ENCODE results near the gene MOB1B. TPM values are rescaled to one million over a fixed set of nuclear protein-coding genes. Genes with fewer than 3 reads are reported as not detected.
A peak's percentile ranks its signal among the peaks of the same experiment; 100 is the strongest.

MOB1B gene
- total RNA-seq, 2 experiments from 2014 or later, result 14.4 to 16.2 TPM

GRCh38 chr4:70915874-70916559 is 13.8 kb downstream of the MOB1B start:
- Mint-ChIP-seq H3K9me3 (peaks cover 11% of the 10 kb centered on the region), H3K27me3 (ENCODE audit: low read depth) (no peaks in the 10 kb centered on the region), H3K36me3 (ENCODE audit: low read depth) (peaks cover 15% of the 10 kb centered on the region), H3K4me3 (no peak overlapping the region), H3K4me1 (ENCODE audit: low read depth) (peaks cover 8% of the 10 kb centered on the region), H3K27ac (no peak overlapping the region)
- DNase-seq, result no peak
- intact Hi-C loops (cut with micrococcal nuclease), result no loop called here
- CTCF ChIA-PET, result interaction anchor here (0.6 to 2.4 kb wide), 3 partner anchors 12 to 167 kb away, joined by 3 to 7 read pairs (median 4); partner anchors contain the start of gene MOB1B

- Mint-ChIP-seq H3K27ac (no peak overlapping the region), H3K27me3 (ENCODE audit: low read depth) (no peaks in the 10 kb centered on the region), H3K4me3 (no peak overlapping the region), H3K9me3 (peaks cover 11% of the 10 kb centered on the region), H3K4me1 (ENCODE audit: low read depth) (peaks cover 2% of the 10 kb centered on the region), H3K36me3 (ENCODE audit: low read depth) (peaks cover 8% of the 10 kb centered on the region)
- intact Hi-C loops (cut with micrococcal nuclease), result no loop called here
- no peak for DNase-seq
- CTCF ChIA-PET, result no interaction called here
Measured at GRCh38 chr4:70920592-70920991, 18.4 kb downstream of the MOB1B start.

- Mint-ChIP-seq H3K27me3 (ENCODE audit: low read depth) (no peaks in the 10 kb centered on the region), H3K9me3 (peaks cover 5% of the 10 kb centered on the region), H3K36me3 (ENCODE audit: low read depth) (peaks cover 5% of the 10 kb centered on the region), H3K27ac (no peak overlapping the region), H3K4me3 (no peak overlapping the region), H3K4me1 (ENCODE audit: low read depth) (peaks cover 28% of the 10 kb centered on the region)
- CTCF ChIA-PET, result interaction anchor here (1.6 kb wide), 1 partner anchor 17 kb away, joined by 4 read pairs; no protein-coding TSS in a partner anchor
- DNase-seq, result no peak
- intact Hi-C loops (cut with micrococcal nuclease), result loop anchor here (1.0 to 5.0 kb wide), 2 partner anchors 273 to 323 kb away; no protein-coding TSS in a partner anchor
Measured at GRCh38 chr4:70925418-70925817, 23.2 kb downstream of the MOB1B start.

- peaks cover 28% of the 10 kb centered on the region for H3K4me1 Mint-ChIP-seq (ENCODE audit: low read depth)
- H3K27ac Mint-ChIP-seq, result peak overlapping the region; percentile 51
- intact Hi-C loops (cut with micrococcal nuclease), result loop anchor here (1.0 to 5.0 kb wide), 4 partner anchors 191 to 324 kb away; no protein-coding TSS in a partner anchor
- H3K4me3 Mint-ChIP-seq, result no peak overlapping the region
- peaks cover 5% of the 10 kb centered on the region for H3K36me3 Mint-ChIP-seq (ENCODE audit: low read depth)
- H3K27me3 Mint-ChIP-seq (ENCODE audit: low read depth), result no peaks in the 10 kb centered on the region
- no peak for DNase-seq
- H3K9me3 Mint-ChIP-seq, result no peaks in the 10 kb centered on the region
- CTCF ChIA-PET, result interaction anchor here (0.7 to 1.6 kb wide), 2 partner anchors 16 to 20 kb away, joined by 3 to 4 read pairs; no protein-coding TSS in a partner anchor
Measured at GRCh38 chr4:70925899-70926635, 23.9 kb downstream of the MOB1B start.

DNA sequence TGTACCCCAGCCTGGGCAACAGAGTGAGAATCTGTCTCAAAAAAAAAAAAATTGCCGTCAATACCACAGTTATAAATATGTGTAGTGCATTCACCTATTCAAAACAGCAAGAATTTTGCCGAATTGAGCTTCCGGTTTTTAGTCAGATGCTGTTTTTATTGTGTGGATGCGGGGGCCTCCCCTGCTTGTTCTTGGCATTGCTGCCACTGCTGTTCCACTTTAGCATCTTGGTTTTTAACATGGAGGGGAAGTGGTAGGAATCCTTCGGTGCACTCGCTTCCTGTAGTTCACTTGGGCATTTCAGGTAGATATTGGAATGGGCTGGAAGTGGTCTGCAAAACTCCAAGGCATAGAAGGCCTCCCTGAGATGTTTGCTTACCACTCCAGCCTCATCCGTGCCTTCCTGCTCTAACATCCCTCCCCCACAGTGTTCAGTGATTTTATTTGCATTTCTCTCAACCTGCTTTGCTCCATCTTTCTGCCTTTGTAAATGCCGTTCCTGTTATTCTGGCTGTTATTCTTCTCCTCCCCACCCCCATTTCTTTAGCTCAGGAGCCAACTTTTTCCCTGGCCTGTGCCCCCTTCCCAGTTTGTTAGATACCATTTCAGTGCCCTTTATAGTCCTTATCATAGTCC is 25.5 kb downstream of the MOB1B start:
- CTCF ChIA-PET, result interaction anchor here (0.7 to 1.0 kb wide), 2 partner anchors 12 to 23 kb away, joined by 4 read pairs; no protein-coding TSS in a partner anchor

GRCh38 chr4:70930530-70931256 is 28.5 kb downstream of the MOB1B start:
- CTCF ChIA-PET, result interaction anchor here (0.6 to 1.1 kb wide), 2 partner anchors 16 to 20 kb away, joined by 3 to 4 read pairs; no protein-coding TSS in a partner anchor
- H3K4me1 Mint-ChIP-seq (ENCODE audit: low read depth), result peaks cover 25% of the 10 kb centered on the region
- H3K4me3 Mint-ChIP-seq, result no peak overlapping the region
- intact Hi-C loops (cut with micrococcal nuclease), result no loop called here
- H3K9me3 Mint-ChIP-seq, result no peaks in the 10 kb centered on the region
- no peaks in the 10 kb centered on the region for H3K27me3 Mint-ChIP-seq (ENCODE audit: low read depth)
- DNase-seq, result no peak
- peaks cover 1% of the 10 kb centered on the region for H3K36me3 Mint-ChIP-seq (ENCODE audit: low read depth)
- H3K27ac Mint-ChIP-seq, result no peak overlapping the region

More for the DNA sequence above, 25.5 kb downstream of the MOB1B start:
- H3K36me3 Mint-ChIP-seq (ENCODE audit: low read depth), result peaks cover 1% of the 10 kb centered on the region
- peaks cover 28% of the 10 kb centered on the region for H3K4me1 Mint-ChIP-seq (ENCODE audit: low read depth)
- intact Hi-C loops (cut with micrococcal nuclease), result loop anchor here (1.0 to 5.0 kb wide), 10 partner anchors 25 to 325 kb away; partner anchors contain the start of genes DCK, GRSF1, MOB1B and UTP3
- peak overlapping the region; percentile 66 for H3K27ac Mint-ChIP-seq
- H3K27me3 Mint-ChIP-seq (ENCODE audit: low read depth), result no peaks in the 10 kb centered on the region
- H3K4me3 Mint-ChIP-seq, result peak overlapping the region; percentile 51
- DNase-seq, result peak; percentile 73
- no peaks in the 10 kb centered on the region for H3K9me3 Mint-ChIP-seq

DNA sequence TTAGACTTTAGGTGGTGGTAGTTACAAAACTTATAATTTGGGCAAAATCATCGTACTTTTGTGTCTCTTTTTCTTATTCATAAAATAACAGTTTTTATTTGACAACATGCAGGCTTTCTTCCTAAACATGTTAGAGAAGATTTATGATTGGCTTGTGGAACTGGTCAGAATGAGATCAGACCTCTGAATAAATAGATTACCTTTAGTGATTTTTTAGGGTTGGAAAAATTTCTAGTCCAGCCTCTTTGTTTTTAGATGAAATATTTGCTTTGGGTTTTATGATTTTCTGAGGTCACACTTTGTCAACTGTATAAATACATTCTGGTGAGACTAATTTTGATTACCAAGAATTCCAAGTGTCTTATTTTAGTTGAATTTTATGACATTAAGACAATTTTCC is 29.2 kb downstream of the MOB1B start:
- Mint-ChIP-seq H3K4me3 (no peak overlapping the region), H3K27ac (no peak overlapping the region), H3K36me3 (ENCODE audit: low read depth) (peaks cover 1% of the 10 kb centered on the region), H3K4me1 (ENCODE audit: low read depth) (peaks cover 23% of the 10 kb centered on the region), H3K27me3 (ENCODE audit: low read depth) (no peaks in the 10 kb centered on the region), H3K9me3 (no peaks in the 10 kb centered on the region)
- intact Hi-C loops (cut with micrococcal nuclease), result no loop called here
- CTCF ChIA-PET, result interaction anchor here (0.6 to 1.1 kb wide), 3 partner anchors 9 to 19 kb away, joined by 3 to 4 read pairs (median 4); no protein-coding TSS in a partner anchor
- DNase-seq, result no peak

DNA sequence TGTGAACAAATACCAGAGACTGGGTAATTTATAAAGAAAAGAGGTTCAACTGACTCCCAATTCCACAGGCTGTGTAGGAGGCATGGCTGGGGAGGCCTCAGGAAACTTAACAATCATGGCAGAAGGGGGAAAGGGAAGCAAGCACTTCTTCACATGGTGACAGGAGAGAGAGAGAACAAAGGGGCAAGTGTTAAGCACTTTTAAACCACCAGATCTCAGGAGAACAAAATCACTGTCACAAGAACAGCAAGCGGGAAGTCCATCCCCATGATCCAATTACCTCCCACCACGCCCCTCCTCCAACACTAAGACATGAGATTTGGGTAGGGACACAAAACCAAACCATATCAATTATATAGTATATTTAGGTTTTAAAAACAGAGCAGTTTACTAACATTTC is 30.8 kb downstream of the MOB1B start:
- intact Hi-C loops (cut with micrococcal nuclease), result no loop called here
- Mint-ChIP-seq H3K9me3 (no peaks in the 10 kb centered on the region), H3K27me3 (ENCODE audit: low read depth) (no peaks in the 10 kb centered on the region), H3K27ac (no peak overlapping the region), H3K36me3 (ENCODE audit: low read depth) (peaks cover 3% of the 10 kb centered on the region), H3K4me3 (no peak overlapping the region), H3K4me1 (ENCODE audit: low read depth) (peaks cover 15% of the 10 kb centered on the region)
- no peak for DNase-seq
- CTCF ChIA-PET, result no interaction called here

DNA sequence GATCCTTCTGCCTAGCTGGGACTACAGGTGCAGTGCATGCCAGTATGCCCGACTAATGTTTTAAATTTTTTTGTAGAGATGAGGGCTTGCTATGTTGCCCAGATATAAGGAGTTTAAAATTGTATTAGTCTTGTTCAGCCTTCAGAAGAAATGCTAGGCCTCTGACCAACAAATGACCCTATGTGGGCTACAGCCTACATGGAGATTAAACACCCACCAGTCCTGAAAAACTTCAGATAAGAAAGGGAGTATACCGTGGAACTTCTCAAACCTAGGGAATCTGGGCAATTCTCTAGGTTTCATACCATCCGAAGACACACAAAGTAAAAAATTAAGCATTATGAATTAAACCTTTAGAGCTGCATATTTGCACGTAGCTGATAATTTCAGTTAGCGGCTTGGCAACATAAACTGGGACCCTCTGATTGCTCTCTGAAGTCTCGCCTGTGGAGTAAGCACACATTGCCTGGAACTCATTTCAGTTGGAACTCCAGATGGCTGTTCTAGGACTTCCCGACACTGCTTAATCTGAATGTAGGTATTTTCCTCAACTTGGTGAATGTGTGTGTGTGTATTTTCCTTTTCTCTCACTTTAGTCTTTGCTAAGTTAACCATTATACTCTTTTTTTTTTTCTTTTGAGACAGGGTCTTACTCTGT is 33.0 kb downstream of the MOB1B start:
- H3K4me3 Mint-ChIP-seq, result no peak overlapping the region
- H3K27me3 Mint-ChIP-seq (ENCODE audit: low read depth), result no peaks in the 10 kb centered on the region
- DNase-seq, result no peak
- CTCF ChIA-PET, result interaction anchor here (0.7 kb wide), 1 partner anchor 18 kb away, joined by 4 read pairs; no protein-coding TSS in a partner anchor
- no peak overlapping the region for H3K27ac Mint-ChIP-seq
- no peaks in the 10 kb centered on the region for H3K9me3 Mint-ChIP-seq
- H3K36me3 Mint-ChIP-seq (ENCODE audit: low read depth), result peaks cover 6% of the 10 kb centered on the region
- intact Hi-C loops (cut with micrococcal nuclease), result no loop called here
- peaks cover 16% of the 10 kb centered on the region for H3K4me1 Mint-ChIP-seq (ENCODE audit: low read depth)

- Mint-ChIP-seq H3K4me1 (ENCODE audit: low read depth) (peaks cover 16% of the 10 kb centered on the region), H3K36me3 (ENCODE audit: low read depth) (peaks cover 6% of the 10 kb centered on the region), H3K9me3 (no peaks in the 10 kb centered on the region), H3K4me3 (no peak overlapping the region), H3K27ac (no peak overlapping the region), H3K27me3 (ENCODE audit: low read depth) (no peaks in the 10 kb centered on the region)
- CTCF ChIA-PET, result no interaction called here
- DNase-seq, result peak; percentile 24
- intact Hi-C loops (cut with micrococcal nuclease), result no loop called here
Measured at GRCh38 chr4:70936200-70936787, 34.1 kb downstream of the MOB1B start.

DNA sequence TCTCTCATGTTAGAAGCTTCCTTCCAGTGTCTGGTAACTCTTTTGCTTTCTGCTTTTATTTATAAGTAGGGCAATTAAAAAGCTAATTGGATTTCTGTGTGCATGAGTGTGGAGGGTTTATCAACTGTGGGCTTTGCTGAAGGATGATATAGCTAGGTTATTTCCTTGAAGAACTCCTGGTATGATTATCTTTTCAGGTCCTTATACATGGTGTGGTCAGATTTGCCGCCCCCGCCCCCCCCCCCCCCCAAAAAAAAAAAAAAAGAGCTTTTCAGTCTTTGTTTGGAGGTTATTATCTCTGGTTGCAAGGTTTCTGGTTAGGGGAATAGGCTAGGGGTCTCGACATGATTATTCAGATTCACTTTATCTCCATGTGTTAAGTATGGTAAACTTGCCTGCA is 35.9 kb downstream of the MOB1B start:
- CTCF ChIA-PET, result interaction anchor here (0.6 kb wide), 1 partner anchor 1581 kb away, joined by 5 read pairs; no protein-coding TSS in a partner anchor
- H3K4me1 Mint-ChIP-seq (ENCODE audit: low read depth), result peaks cover 19% of the 10 kb centered on the region
- intact Hi-C loops (cut with micrococcal nuclease), result no loop called here
- no peaks in the 10 kb centered on the region for H3K9me3 Mint-ChIP-seq
- H3K4me3 Mint-ChIP-seq, result no peak overlapping the region
- no peak overlapping the region for H3K27ac Mint-ChIP-seq
- H3K27me3 Mint-ChIP-seq (ENCODE audit: low read depth), result no peaks in the 10 kb centered on the region
- peaks cover 6% of the 10 kb centered on the region for H3K36me3 Mint-ChIP-seq (ENCODE audit: low read depth)
- DNase-seq, result no peak
